HG03135 (cell line): Measurements from ENCODE around the gene CRYBB1.

Experiments
- ATAC-seq: cut with Tn5 transposase; IDR thresholded peaks from one replicate; pipeline ENCODE4 v1.9.1; 2021; ENCODE audit warnings: mild to moderate bottlenecking, moderate library complexity; ENCODE audit not compliant: unreplicated experiment

The CRYBB1 gene

GRCh38 chr22:26559961-26560575 is 57.8 kb downstream of the CRYBB1 start:
- no peak for ATAC-seq

- no peak for ATAC-seq
These were observed 59.5 kb downstream of the CRYBB1 start for GRCh38 chr22:26558248-26558895.

- no peak for ATAC-seq
These were observed 60.9 kb downstream of the CRYBB1 start for GRCh38 chr22:26556904-26557303.

GRCh38 chr22:26555478-26555877 is 62.3 kb downstream of the CRYBB1 start:
- ATAC-seq = no peak

- no peak for ATAC-seq
These were observed 62.9 kb downstream of the CRYBB1 start for GRCh38 chr22:26554956-26555355.

GRCh38 chr22:26553056-26553752 is 64.6 kb downstream of the CRYBB1 start:
- no peak for ATAC-seq

- ATAC-seq = no peak
These were observed 65.4 kb downstream of the CRYBB1 start for GRCh38 chr22:26552466-26552865.

- no peak for ATAC-seq
These were observed 66.3 kb downstream of the CRYBB1 start for GRCh38 chr22:26551568-26551967.

GRCh38 chr22:26550498-26551033 is 67.3 kb downstream of the CRYBB1 start:
- no peak for ATAC-seq

- no peak for ATAC-seq
These were observed 67.8 kb downstream of the CRYBB1 start for GRCh38 chr22:26549902-26550497.
